ENCODE data around the gene C10orf95.

The C10orf95 gene

GRCh38 chr10:102422545-102423129, 28.7 kb downstream of the C10orf95 start:
- peak; percentile 70 for DNase-seq
- Mint-ChIP-seq H3K9me3 (no peaks in the 10 kb centered on the region), H3K27ac (peak overlapping the region; percentile 86), H3K27me3 (peaks cover 33% of the 10 kb centered on the region), H3K4me3 (peak overlapping the region; percentile 96), H3K36me3 (peaks cover 19% of the 10 kb centered on the region), H3K4me1 (peaks cover 42% of the 10 kb centered on the region)
- CTCF ChIA-PET: interaction anchor here (0.6 to 5.0 kb wide), 22 partner anchors 8 to 263 kb away, joined by 3 to 35 read pairs (median 3); partner anchors contain the start of genes C10orf95, CUEDC2 and SUFU

- peaks cover 40% of the 10 kb centered on the region for H3K27me3 Mint-ChIP-seq
- DNase-seq: peak; percentile 54
- CTCF ChIA-PET: interaction anchor here (1.0 to 5.0 kb wide), 16 partner anchors 8 to 262 kb away, joined by 3 to 35 read pairs (median 5); partner anchors contain the start of genes C10orf95, CUEDC2 and SUFU
- peak overlapping the region; percentile 96 for H3K27ac Mint-ChIP-seq
- peak overlapping the region; percentile 96 for H3K4me3 Mint-ChIP-seq
- peaks cover 17% of the 10 kb centered on the region for H3K36me3 Mint-ChIP-seq
- no peaks in the 10 kb centered on the region for H3K9me3 Mint-ChIP-seq
- peaks cover 42% of the 10 kb centered on the region for H3K4me1 Mint-ChIP-seq
Measured at GRCh38 chr10:102421757-102422512, 29.4 kb downstream of the C10orf95 start.

GRCh38 chr10:102421507-102421756, 29.9 kb downstream of the C10orf95 start:
- CTCF ChIA-PET: interaction anchor here (1.1 to 5.0 kb wide), 12 partner anchors 8 to 195 kb away, joined by 3 to 35 read pairs (median 6); partner anchors contain the start of genes C10orf95 and CUEDC2
- H3K4me1 Mint-ChIP-seq: peaks cover 42% of the 10 kb centered on the region
- no peak for DNase-seq
- peaks cover 43% of the 10 kb centered on the region for H3K27me3 Mint-ChIP-seq
- H3K27ac Mint-ChIP-seq: peak overlapping the region; percentile 96
- peaks cover 17% of the 10 kb centered on the region for H3K36me3 Mint-ChIP-seq
- H3K4me3 Mint-ChIP-seq: peak overlapping the region; percentile 96
- H3K9me3 Mint-ChIP-seq: no peaks in the 10 kb centered on the region

GRCh38 chr10:102420714-102421506, 30.4 kb downstream of the C10orf95 start, which contains the start of gene FBXL15:
TSS of gene FBXL15 (plus strand) at chr10:102420836. CDS start at chr10:102421130, 294 bp downstream.
- H3K27me3 Mint-ChIP-seq: peaks cover 49% of the 10 kb centered on the region
- H3K4me1 Mint-ChIP-seq: peaks cover 40% of the 10 kb centered on the region

GRCh38 chr10:102420181-102420713, 31.1 kb downstream of the C10orf95 start:
- CTCF ChIA-PET: interaction anchor here (0.7 to 5.0 kb wide), 7 partner anchors 11 to 190 kb away, joined by 3 to 33 read pairs (median 5); partner anchors contain the start of genes C10orf95 and NFKB2
- Mint-ChIP-seq H3K4me1 (peaks cover 40% of the 10 kb centered on the region), H3K9me3 (no peaks in the 10 kb centered on the region), H3K27me3 (peaks cover 53% of the 10 kb centered on the region), H3K27ac (peak overlapping the region; percentile 96), H3K36me3 (peaks cover 16% of the 10 kb centered on the region), H3K4me3 (peak overlapping the region; percentile 96)
- DNase-seq: no peak

More at GRCh38 chr10:102420714-102421506, 30.4 kb downstream of the C10orf95 start, which contains the start of gene FBXL15:
- peak within 1 kb of the TSS; percentile 96 for H3K27ac Mint-ChIP-seq
- peak within 1 kb of the TSS; percentile 96 for H3K4me3 Mint-ChIP-seq
- DNase-seq: peak; percentile 97
- H3K9me3 Mint-ChIP-seq: no peaks in the 10 kb centered on the region
- peaks cover 17% of the 10 kb centered on the region for H3K36me3 Mint-ChIP-seq
- CTCF ChIA-PET: interaction anchor here (0.7 to 5.0 kb wide), 13 partner anchors 8 to 191 kb away, joined by 3 to 35 read pairs (median 7); partner anchors contain the start of genes C10orf95, CUEDC2 and NFKB2

- CTCF ChIA-PET: interaction anchor here (0.6 to 5.0 kb wide), 6 partner anchors 12 to 189 kb away, joined by 3 to 33 read pairs (median 5); partner anchors contain the start of gene NFKB2
- Mint-ChIP-seq H3K4me1 (peaks cover 40% of the 10 kb centered on the region), H3K36me3 (peaks cover 16% of the 10 kb centered on the region), H3K4me3 (peak overlapping the region; percentile 96), H3K9me3 (no peaks in the 10 kb centered on the region), H3K27me3 (peaks cover 60% of the 10 kb centered on the region), H3K27ac (peak overlapping the region; percentile 37)
- DNase-seq: peak; percentile 83
Measured at GRCh38 chr10:102419269-102420180, 31.8 kb downstream of the C10orf95 start.

GRCh38 chr10:102418622-102419268, 32.6 kb downstream of the C10orf95 start, which contains the start of gene PSD:
TSS of gene PSD (minus strand) at chr10:102418785. CDS start at chr10:102417038, 1,747 bp downstream.
- Mint-ChIP-seq H3K9me3 (no peaks in the 10 kb centered on the region), H3K4me3 (peak within 1 kb of the TSS; percentile 96), H3K36me3 (peaks cover 10% of the 10 kb centered on the region), H3K4me1 (peaks cover 38% of the 10 kb centered on the region), H3K27ac (peak within 1 kb of the TSS; percentile 69), H3K27me3 (peaks cover 68% of the 10 kb centered on the region)
- DNase-seq: no peak
- CTCF ChIA-PET: no interaction called here

GRCh38 chr10:102416695-102417094, 34.6 kb downstream of the C10orf95 start:
- Mint-ChIP-seq H3K9me3 (no peaks in the 10 kb centered on the region), H3K27ac (no peak overlapping the region), H3K4me1 (peaks cover 33% of the 10 kb centered on the region), H3K4me3 (no peak overlapping the region), H3K27me3 (peaks cover 88% of the 10 kb centered on the region), H3K36me3 (peaks cover 1% of the 10 kb centered on the region)
- CTCF ChIA-PET: interaction anchor here (1.6 kb wide), 1 partner anchor 17 kb away, joined by 5 read pairs; no protein-coding TSS in a partner anchor
- no peak for DNase-seq

GRCh38 chr10:102416283-102416682, 35.1 kb downstream of the C10orf95 start:
- DNase-seq: no peak
- no peak overlapping the region for H3K4me3 Mint-ChIP-seq
- H3K9me3 Mint-ChIP-seq: no peaks in the 10 kb centered on the region
- peaks cover 1% of the 10 kb centered on the region for H3K36me3 Mint-ChIP-seq
- H3K27me3 Mint-ChIP-seq: peaks cover 92% of the 10 kb centered on the region
- CTCF ChIA-PET: interaction anchor here (1.0 to 1.6 kb wide), 2 partner anchors 17 to 167 kb away, joined by 3 to 5 read pairs; no protein-coding TSS in a partner anchor
- peaks cover 37% of the 10 kb centered on the region for H3K4me1 Mint-ChIP-seq
- no peak overlapping the region for H3K27ac Mint-ChIP-seq

- CTCF ChIA-PET: interaction anchor here (1.0 to 1.6 kb wide), 2 partner anchors 15 to 16 kb away, joined by 4 to 5 read pairs; no protein-coding TSS in a partner anchor
- no peak overlapping the region for H3K27ac Mint-ChIP-seq
- peaks cover 36% of the 10 kb centered on the region for H3K4me1 Mint-ChIP-seq
- DNase-seq: no peak
- peaks cover 96% of the 10 kb centered on the region for H3K27me3 Mint-ChIP-seq
- H3K36me3 Mint-ChIP-seq: no peaks in the 10 kb centered on the region
- H3K4me3 Mint-ChIP-seq: no peak overlapping the region
- no peaks in the 10 kb centered on the region for H3K9me3 Mint-ChIP-seq
Measured at GRCh38 chr10:102414749-102415148, 36.6 kb downstream of the C10orf95 start.

GRCh38 chr10:102413806-102414561, 37.4 kb downstream of the C10orf95 start:
- CTCF ChIA-PET: interaction anchor here (0.9 to 3.0 kb wide), 7 partner anchors 8 to 184 kb away, joined by 3 to 11 read pairs (median 5); no protein-coding TSS in a partner anchor
- Mint-ChIP-seq H3K36me3 (no peaks in the 10 kb centered on the region), H3K4me3 (no peak overlapping the region), H3K9me3 (no peaks in the 10 kb centered on the region), H3K27ac (no peak overlapping the region), H3K4me1 (peaks cover 33% of the 10 kb centered on the region), H3K27me3 (peaks cover 95% of the 10 kb centered on the region)
- no peak for DNase-seq

Data from activated naive CD4-positive, alpha-beta T cell treated with anti-CD3 and anti-CD28 coated beads, Interleukin-2, amount 10 ng/mL, durations not matched to agents 7 days and 5 days (primary cell).